ENCODE results near the gene PTPN1. TPM values are rescaled to one million over a fixed set of nuclear protein-coding genes. Genes with fewer than 3 reads are reported as not detected.

The PTPN1 gene
- total RNA-seq, 1 donor from 2014 or later, result 30.3 TPM

DNA sequence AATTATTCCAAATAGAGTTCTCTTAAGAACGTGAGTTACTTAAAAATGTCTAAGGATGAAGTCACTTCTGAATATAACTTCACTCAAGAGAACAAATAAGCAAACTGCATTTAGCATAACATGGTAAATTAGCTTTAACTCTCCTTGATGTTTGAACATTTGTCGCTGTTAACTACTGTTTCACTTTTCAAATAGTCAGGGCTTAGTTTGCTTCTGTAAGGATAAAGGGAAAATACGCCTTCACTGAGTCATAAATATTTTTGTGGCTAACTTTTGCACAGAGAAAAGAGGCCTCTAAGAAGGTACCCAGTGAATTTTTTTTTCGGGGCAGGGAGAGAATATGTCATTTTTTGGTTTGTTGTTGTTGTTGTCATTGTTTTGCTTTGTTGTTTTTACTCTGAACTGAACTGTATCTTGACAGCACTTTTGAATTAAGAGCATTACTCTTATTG is 8.1 kb downstream of the PTPN1 start:
- H3K27me3 Mint-ChIP-seq (ENCODE audit: low read depth), result no peaks in the 10 kb centered on the region
- H3K4me3 Mint-ChIP-seq (ENCODE audit: unreplicated experiment), result no peak overlapping the region
- H3K9me3 Mint-ChIP-seq (ENCODE audit: low read depth), result no peaks in the 10 kb centered on the region
- no peaks in the 10 kb centered on the region for H3K36me3 Mint-ChIP-seq (ENCODE audit: low read depth)
- DNase-seq (ENCODE audit: low spot score), result no peak
- TF ChIP-seq CTCF (IDR thresholded peaks at IDR 0.05), result no peak
- peak overlapping the region; percentile 59 for H3K27ac Mint-ChIP-seq (ENCODE audit: unreplicated experiment)
- peaks cover 78% of the 10 kb centered on the region for H3K4me1 Mint-ChIP-seq (ENCODE audit: low read depth)

GRCh38 chr20:50519036-50519762 is 9.0 kb downstream of the PTPN1 start:
- Mint-ChIP-seq H3K27ac (ENCODE audit: unreplicated experiment) (no peak overlapping the region), H3K9me3 (ENCODE audit: low read depth) (no peaks in the 10 kb centered on the region), H3K27me3 (ENCODE audit: low read depth) (no peaks in the 10 kb centered on the region), H3K4me1 (ENCODE audit: low read depth) (peaks cover 75% of the 10 kb centered on the region), H3K4me3 (ENCODE audit: unreplicated experiment) (no peak overlapping the region), H3K36me3 (ENCODE audit: low read depth) (no peaks in the 10 kb centered on the region)
- TF ChIP-seq CTCF (IDR thresholded peaks at IDR 0.05), result no peak
- no peak for DNase-seq (ENCODE audit: low spot score)

- no peak for TF ChIP-seq CTCF (IDR thresholded peaks at IDR 0.05)
- Mint-ChIP-seq H3K27me3 (ENCODE audit: low read depth) (no peaks in the 10 kb centered on the region), H3K27ac (ENCODE audit: unreplicated experiment) (peak overlapping the region; percentile 70), H3K9me3 (ENCODE audit: low read depth) (no peaks in the 10 kb centered on the region), H3K4me1 (ENCODE audit: low read depth) (peaks cover 66% of the 10 kb centered on the region), H3K4me3 (ENCODE audit: unreplicated experiment) (no peak overlapping the region), H3K36me3 (ENCODE audit: low read depth) (no peaks in the 10 kb centered on the region)
- no peak for DNase-seq (ENCODE audit: low spot score)
These were observed 10.2 kb downstream of the PTPN1 start for GRCh38 chr20:50520222-50520880.

- no peaks in the 10 kb centered on the region for H3K27me3 Mint-ChIP-seq (ENCODE audit: low read depth)
- no peak for TF ChIP-seq CTCF (IDR thresholded peaks at IDR 0.05)
- peaks cover 60% of the 10 kb centered on the region for H3K4me1 Mint-ChIP-seq (ENCODE audit: low read depth)
- no peak for DNase-seq (ENCODE audit: low spot score)
- no peak overlapping the region for H3K4me3 Mint-ChIP-seq (ENCODE audit: unreplicated experiment)
- H3K9me3 Mint-ChIP-seq (ENCODE audit: low read depth), result no peaks in the 10 kb centered on the region
- H3K27ac Mint-ChIP-seq (ENCODE audit: unreplicated experiment), result peak overlapping the region; percentile 5
- no peaks in the 10 kb centered on the region for H3K36me3 Mint-ChIP-seq (ENCODE audit: low read depth)
These were observed 11.3 kb downstream of the PTPN1 start for GRCh38 chr20:50521221-50522052.

DNA sequence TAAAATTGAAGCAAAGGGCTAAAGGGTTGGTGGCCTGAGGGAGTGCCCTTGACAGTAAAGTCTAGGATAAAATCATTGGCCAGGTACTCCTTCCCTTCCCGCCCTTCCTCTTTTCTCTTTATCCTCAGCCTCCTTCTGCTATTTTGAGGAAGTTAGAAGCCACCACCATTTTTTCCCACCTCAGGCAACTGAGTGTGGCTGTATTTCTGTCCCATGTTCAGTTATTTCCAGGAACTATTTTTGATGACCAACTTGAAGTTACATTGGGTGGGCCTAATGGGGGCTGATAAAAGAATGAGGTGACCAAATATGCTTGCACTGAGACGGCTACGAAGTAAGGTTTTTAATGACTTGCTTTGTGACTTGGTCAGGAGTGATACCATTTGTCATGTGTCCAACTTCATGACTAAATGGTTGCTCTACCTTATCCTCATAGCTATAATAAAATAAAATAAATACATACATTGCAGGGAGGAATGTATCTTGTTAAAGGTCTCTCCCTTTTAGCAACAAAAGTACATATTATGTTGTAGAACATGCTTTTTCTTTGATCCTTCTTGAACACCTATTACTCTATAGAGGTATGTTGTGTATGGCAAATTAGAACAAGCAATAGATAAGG is 12.0 kb downstream of the PTPN1 start:
- Mint-ChIP-seq H3K27me3 (ENCODE audit: low read depth) (no peaks in the 10 kb centered on the region), H3K36me3 (ENCODE audit: low read depth) (no peaks in the 10 kb centered on the region), H3K4me1 (ENCODE audit: low read depth) (peaks cover 58% of the 10 kb centered on the region), H3K9me3 (ENCODE audit: low read depth) (no peaks in the 10 kb centered on the region), H3K27ac (ENCODE audit: unreplicated experiment) (no peak overlapping the region), H3K4me3 (ENCODE audit: unreplicated experiment) (no peak overlapping the region)
- no peak for TF ChIP-seq CTCF (IDR thresholded peaks at IDR 0.05)
- no peak for DNase-seq (ENCODE audit: low spot score)

Data from chondrocyte (in vitro differentiated cells).